GM12878 (cell line): Measurements from ENCODE around the gene KIAA1217. TPM values are rescaled to one million over a fixed set of nuclear protein-coding genes. Genes with fewer than 3 reads are reported as not detected.

Experiments used
- ATAC-seq: fragments of 200-7000 bp; cut with Tn5 transposase; 3 replicates; pipeline ENCODE4 v1.9.1; 2020; ENCODE audit warnings: mild to moderate bottlenecking, moderate library complexity
- BruUV-seq: library from RNA; stranded (reverse); fragments of 400-500 nt; replicated peaks from 2 replicates; lab custom pipeline; 2021; lab: Mats Ljungman, UMichigan
- CTCF ChIA-PET: fragments of 300-600 bp; sonication (Branson Sonifier 250); formaldehyde crosslinking; extraction: SDS; loops from one replicate; lab custom pipeline; 2021; ENCODE audit warnings: inconsistent platforms; lab: Yijun Ruan, JAX
- POLR2A ChIA-PET: fragments of 350-600 bp; formaldehyde crosslinking; extraction: SDS; loops from one replicate; lab custom pipeline; 2021; ENCODE audit warnings: inconsistent platforms; lab: Charles Lee
- RAD21 ChIA-PET: fragments of 300-600 bp; sonication (Branson Sonifier 250); formaldehyde crosslinking; loops from one replicate; lab custom pipeline; 2023; ENCODE audit warnings: antibody characterized with exemption; ENCODE audit not compliant: unreplicated experiment; lab: Charles Lee
- SMC1A ChIA-PET: fragments of 300-600 bp; sonication (Branson Sonifier 250); formaldehyde crosslinking; loops from one replicate; lab custom pipeline; 2023; ENCODE audit not compliant: unreplicated experiment, uncharacterized antibody; lab: Charles Lee
- DNase-seq: peaks from one replicate; pipeline ENCODE4 v3.0.0-alpha.2; 2011; ENCODE audit warnings: low read depth, low spot score
- FAIRE-seq: peaks from 3 replicates; lab custom pipeline; 2011; peaks lifted over from hg19 to GRCh38; lab: Jason Lieb, UNC
- H2AFZ ChIP-seq: 2 replicates; pipeline ENCODE4 v1.6.0; 2011; ENCODE audit warnings: low read depth, low read length, control low read depth; ENCODE audit not compliant: control insufficient read depth
- H3K27ac ChIP-seq: 2 replicates; pipeline ENCODE4 v1.5.1; 2011; ENCODE audit warnings: control low read depth; ENCODE audit not compliant: control insufficient read depth, insufficient read depth
- H3K27me3 ChIP-seq, 2 experiments: replicated peaks in 1 of 2; 2 replicates each; pipeline versions ENCODE4 v1.6.0 to v1.6.1; 2011; ENCODE audit warnings: low read length in 1 of 2; ENCODE audit not compliant: control insufficient read depth in 2 of 2, insufficient read depth in 2 of 2
- H3K36me3 ChIP-seq, 2 experiments: 2 replicates each; pipeline ENCODE4 v1.5.1; 2011; ENCODE audit warnings: low read length in 1 of 2; ENCODE audit not compliant: control insufficient read depth in 2 of 2, insufficient read depth in 2 of 2
- H3K4me1 ChIP-seq: 2 replicates; pipeline ENCODE4 v1.6.1; 2011; ENCODE audit warnings: mild to moderate bottlenecking, low read length, moderate library complexity, mixed read lengths; ENCODE audit not compliant: control insufficient read depth, insufficient read depth
- H3K4me2 ChIP-seq: 2 replicates; pipeline ENCODE4 v1.6.0; 2011; ENCODE audit warnings: control low read depth; ENCODE audit not compliant: control insufficient read depth, insufficient read depth
- H3K4me3 ChIP-seq: fragments of 200-600 bp; sonication (generic); 2 replicates; pipeline ENCODE4 v1.5.1; 2016
- H3K79me2 ChIP-seq: 2 replicates; pipeline ENCODE4 v1.6.0; 2011; ENCODE audit warnings: low read length; ENCODE audit not compliant: control insufficient read depth, insufficient read depth
- H3K9ac ChIP-seq: 2 replicates; pipeline ENCODE4 v1.8.0; 2011; ENCODE audit warnings: low read length, control low read depth, mixed read lengths; ENCODE audit not compliant: control insufficient read depth, insufficient read depth
- H3K9me3 ChIP-seq: replicated peaks from 3 replicates; pipeline ENCODE4 v1.5.1; 2011; ENCODE audit warnings: mild to moderate bottlenecking, low read length; ENCODE audit not compliant: control insufficient read depth, insufficient read depth
- H4K20me1 ChIP-seq: 2 replicates; pipeline ENCODE4 v1.6.0; 2011; ENCODE audit not compliant: control insufficient read depth, insufficient read depth
- BCLAF1 ChIP-seq: fragments of 450-650 bp; IDR thresholded peaks from 2 replicates; pipeline ENCODE4 v1.6.1; 2017; ENCODE audit warnings: antibody characterized with exemption, mild to moderate bottlenecking, moderate library complexity
- SKIL ChIP-seq: fragments of 450-650 bp; IDR thresholded peaks from 2 replicates; pipeline ENCODE4 v1.6.1; 2017; ENCODE audit warnings: mild to moderate bottlenecking, low read depth, inconsistent platforms; ENCODE audit not compliant: poor library complexity, severe bottlenecking
- ZBTB40 ChIP-seq: fragments of 450-650 bp; IDR thresholded peaks from 2 replicates; pipeline ENCODE4 v1.6.1; 2016; ENCODE audit warnings: mild to moderate bottlenecking, moderate library complexity, borderline replicate concordance
- ZNF592 ChIP-seq: fragments of 450-650 bp; IDR thresholded peaks from 2 replicates; pipeline ENCODE4 v1.6.1; 2017; ENCODE audit warnings: mild to moderate bottlenecking, moderate library complexity
- WGBS: methylation state at CpG from one replicate; pipeline ENCODE4 v1.1.6; 2016; ENCODE audit warnings: low lambda C conversion rate; ENCODE audit not compliant: insufficient replicate concordance, insufficient coverage; ENCODE audit errors: missing lambda C conversion rate; 5-methylcytosine and 5-hydroxymethylcytosine counted together
- in situ Hi-C: fragments of 300-500 bp; cut with MboI; formaldehyde crosslinking; loops from 9 replicates; pipeline ENCODE4 v1.14.3; 2018; ENCODE audit warnings: mixed read lengths
- intact Hi-C: fragments of 100-400 bp; cut with micrococcal nuclease; formaldehyde crosslinking; loops from one replicate; pipeline ENCODE4 v1.14.2; 2022; ENCODE audit not compliant: unreplicated experiment
- polyA plus RNA-seq, 11 experiments: library from polyadenylated mRNA; depleted of rRNA in 4 of 11; unstranded in 6 of 11; stranded (reverse) in 5 of 11; fragments of >200 nt; fragmentation: Nextera tagmentation in 4 of 11; fragmentation: Illumina TruSeq in 1 of 11; extraction: Ambion mirVana in 4 of 11; extraction: Trizol in 1 of 11; gene quantifications; 1 replicate in 1 of 11; 2 replicates in 10 of 11; pipeline versions ENCODE4 v1.2.1 to v1.2.3, GENCODE V29; 2011 to 2016; ENCODE audit warnings: inconsistent platforms in 2 of 11, missing spikeins in 2 of 11, low read depth in 1 of 11
- total RNA-seq, 4 experiments: library from RNA; depleted of rRNA in 3 of 4; stranded (reverse); fragments of >200 nt in 3 of 4; fragmentation: Illumina TruSeq in 1 of 4; extraction: Trizol in 1 of 4; gene quantifications; 2 replicates each; pipeline versions ENCODE4 v1.2.1 to v1.2.3, GENCODE V29; 2013 to 2021
- TF ChIP-seq, protein P1 (sequence below): fragments of 450-650 bp; IDR thresholded peaks from 2 replicates; pipeline ENCODE4 v1.6.1; 2014; ENCODE audit warnings: mild to moderate bottlenecking

KIAA1217 gene
- total and polyA plus RNA-seq, 10 of the 15 experiments (the other 5 are each of a cell fraction or from before 2014, with no cell fraction given): 0.57 to 3.8 (median 2.1) TPM

- whole genome bisulfite sequencing: 74% methylated on average over 4 of the region's 4 CpGs
- Histone ChIP-seq H3K9ac (no peak overlapping the region), H3K9me3 (peaks cover 3% of the 10 kb centered on the region; the same call in 2 of the 3 replicates), H3K36me3 (no peaks in the 10 kb centered on the region), H3K79me2 (no peaks in the 10 kb centered on the region), H4K20me1 (no peaks in the 10 kb centered on the region), H2AFZ (no peak overlapping the region), H3K4me1 (no peaks in the 10 kb centered on the region), H3K4me3 (no peak overlapping the region), H3K27ac (no peak overlapping the region), H3K27me3 (no peaks in the 10 kb centered on the region), H3K4me2 (no peak overlapping the region)
- ChIA-PET CTCF (interaction anchor here (0.7 to 1.8 kb wide), 8 partner anchors 10 to 59 kb away, joined by 3 to 6 read pairs (median 4); no protein-coding TSS in a partner anchor), SMC1A (interaction anchor here (0.8 to 2.4 kb wide), 5 partner anchors 14 to 103 kb away, joined by 3 to 10 read pairs (median 4); no protein-coding TSS in a partner anchor), RAD21 (interaction anchor here (1.4 kb wide), 1 partner anchor 33 kb away, joined by 4 read pairs; no protein-coding TSS in a partner anchor), POLR2A (interaction anchor here (1.0 kb wide), 1 partner anchor 51 kb away, joined by 4 read pairs; no protein-coding TSS in a partner anchor)
- no peak for ATAC-seq
- in situ Hi-C loops: no loop called here
- intact Hi-C loops: no loop called here
- DNase-seq: no peak
- no peak for FAIRE-seq
- BruUV-seq: no TSS peak
- TF ChIP-seq ZNF592: no peak
- TF ChIP-seq BCLAF1: no peak
- TF ChIP-seq, protein P1, sequence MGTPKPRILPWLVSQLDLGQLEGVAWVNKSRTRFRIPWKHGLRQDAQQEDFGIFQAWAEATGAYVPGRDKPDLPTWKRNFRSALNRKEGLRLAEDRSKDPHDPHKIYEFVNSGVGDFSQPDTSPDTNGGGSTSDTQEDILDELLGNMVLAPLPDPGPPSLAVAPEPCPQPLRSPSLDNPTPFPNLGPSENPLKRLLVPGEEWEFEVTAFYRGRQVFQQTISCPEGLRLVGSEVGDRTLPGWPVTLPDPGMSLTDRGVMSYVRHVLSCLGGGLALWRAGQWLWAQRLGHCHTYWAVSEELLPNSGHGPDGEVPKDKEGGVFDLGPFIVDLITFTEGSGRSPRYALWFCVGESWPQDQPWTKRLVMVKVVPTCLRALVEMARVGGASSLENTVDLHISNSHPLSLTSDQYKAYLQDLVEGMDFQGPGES: no peak
- TF ChIP-seq SKIL: no peak
- TF ChIP-seq ZBTB40: no peak
These were observed 207.3 kb downstream of the KIAA1217 start for GRCh38 chr10:24416248-24416647.
